Liver (tissue), 3 donors: ENCODE data around the gene DNAAF1.

Source experiments
- CTCF ChIP-seq: fragments of 150-350 bp; IDR thresholded peaks from 2 replicates; pipeline ENCODE4 v1.5.1; 2017; ENCODE audit warnings: improper control_type of control experiment, low read depth, low read length; ENCODE audit not compliant: missing input control
- EGR1 ChIP-seq, 2 donors: IDR thresholded peaks; 2 replicates each; pipeline ENCODE4 v1.6.1; 2016 to 2018; ENCODE audit warnings: antibody characterized with exemption in 2 of 2, low read depth in 2 of 2
- FOXA2 ChIP-seq: IDR thresholded peaks from 2 replicates; pipeline ENCODE4 v1.6.1; 2016; ENCODE audit warnings: antibody characterized with exemption
- HNF4A ChIP-seq, 2 donors: conservative IDR thresholded peaks; 2 replicates each; pipeline ENCODE4 v1.6.1; 2016; ENCODE audit warnings: antibody characterized with exemption in 2 of 2, mild to moderate bottlenecking in 2 of 2
- JUND ChIP-seq, 2 donors: IDR thresholded peaks; 2 replicates each; pipeline ENCODE4 v1.6.1; 2016; ENCODE audit warnings: antibody characterized with exemption in 2 of 2
- MAX ChIP-seq: IDR thresholded peaks from 2 replicates; pipeline ENCODE4 v1.6.1; 2016; ENCODE audit warnings: antibody characterized with exemption
- RAD21 ChIP-seq, 2 donors: IDR thresholded peaks; 2 replicates each; pipeline ENCODE4 v1.6.1; 2016; ENCODE audit warnings: antibody characterized with exemption in 2 of 2, mild to moderate bottlenecking in 2 of 2
- REST ChIP-seq: IDR thresholded peaks from 2 replicates; pipeline ENCODE4 v1.6.1; 2016; ENCODE audit warnings: antibody characterized with exemption, mild to moderate bottlenecking
- RXRA ChIP-seq, 2 donors: IDR thresholded peaks; 2 replicates each; pipeline ENCODE4 v1.6.1; 2017 to 2018; ENCODE audit warnings: antibody characterized with exemption in 2 of 2, mild to moderate bottlenecking in 1 of 2
- SP1 ChIP-seq: IDR thresholded peaks from 2 replicates; pipeline ENCODE4 v1.6.1; 2018; ENCODE audit warnings: antibody characterized with exemption, mild to moderate bottlenecking
- TAF1 ChIP-seq: conservative IDR thresholded peaks from 2 replicates; pipeline ENCODE4 v1.6.1; 2016; ENCODE audit warnings: antibody characterized with exemption, mild to moderate bottlenecking
- YY1 ChIP-seq: IDR thresholded peaks from 2 replicates; pipeline ENCODE4 v1.6.1; 2016; ENCODE audit warnings: antibody characterized with exemption, mild to moderate bottlenecking
- ZBTB33 ChIP-seq: IDR thresholded peaks from 2 replicates; pipeline ENCODE4 v1.6.1; 2016; ENCODE audit warnings: antibody characterized with exemption
- donor health status: healthy.
- donor health status: healthy.

- TF ChIP-seq FOXA2 (no peak), CTCF (no peak), RXRA (IDR thresholded peaks at IDR 0.05) (no peak), TAF1 (no peak), YY1 (no peak), RAD21 (IDR thresholded peaks at IDR 0.05) (no peak), REST (no peak), SP1 (no peak), MAX (no peak), EGR1 (IDR thresholded peaks at IDR 0.05; ENCODE audit: low read depth in 2 of 2) (no peak), ZBTB33 (no peak), JUND (IDR thresholded peaks at IDR 0.05) (no peak), HNF4A (conservative IDR thresholded peaks at IDR 0.05) (no peak)
These were observed 20.6 kb upstream of the DNAAF1 start for GRCh38 chr16:84124257-84125073.
